Stimulated activated CD4-positive, alpha-beta T cell treated with anti-CD3 and anti-CD28 coated beads, TNF-alpha, amount 100 ng/mL, for 24 hours (primary cell): ENCODE results near the gene ADAMTS13.

ENCODE experiments used
- DNase-seq, 3 experiments: peaks; one replicate each; pipeline ENCODE4 v3.0.0-alpha.2; 2020; ENCODE audit warnings: low read depth in 3 of 3

ADAMTS13 gene

GRCh38 chr9:133490865-133491655 is 68.9 kb downstream of the ADAMTS13 start:
- no peak for DNase-seq

DNA sequence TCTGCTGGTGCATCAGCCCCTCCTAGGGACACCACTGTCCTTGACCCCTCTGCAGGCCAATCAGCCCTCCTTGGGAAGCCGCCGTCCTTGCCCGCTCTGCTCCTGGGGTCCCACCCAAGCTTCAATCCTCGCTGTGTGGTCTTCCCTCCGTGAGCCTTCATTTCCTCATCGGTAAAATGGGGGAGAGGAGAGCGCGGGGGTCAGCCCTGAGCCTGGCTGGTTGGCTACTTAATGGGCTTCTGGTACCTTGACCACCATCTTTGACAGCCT is 69.4 kb downstream of the ADAMTS13 start:
- no peak for DNase-seq

DNA sequence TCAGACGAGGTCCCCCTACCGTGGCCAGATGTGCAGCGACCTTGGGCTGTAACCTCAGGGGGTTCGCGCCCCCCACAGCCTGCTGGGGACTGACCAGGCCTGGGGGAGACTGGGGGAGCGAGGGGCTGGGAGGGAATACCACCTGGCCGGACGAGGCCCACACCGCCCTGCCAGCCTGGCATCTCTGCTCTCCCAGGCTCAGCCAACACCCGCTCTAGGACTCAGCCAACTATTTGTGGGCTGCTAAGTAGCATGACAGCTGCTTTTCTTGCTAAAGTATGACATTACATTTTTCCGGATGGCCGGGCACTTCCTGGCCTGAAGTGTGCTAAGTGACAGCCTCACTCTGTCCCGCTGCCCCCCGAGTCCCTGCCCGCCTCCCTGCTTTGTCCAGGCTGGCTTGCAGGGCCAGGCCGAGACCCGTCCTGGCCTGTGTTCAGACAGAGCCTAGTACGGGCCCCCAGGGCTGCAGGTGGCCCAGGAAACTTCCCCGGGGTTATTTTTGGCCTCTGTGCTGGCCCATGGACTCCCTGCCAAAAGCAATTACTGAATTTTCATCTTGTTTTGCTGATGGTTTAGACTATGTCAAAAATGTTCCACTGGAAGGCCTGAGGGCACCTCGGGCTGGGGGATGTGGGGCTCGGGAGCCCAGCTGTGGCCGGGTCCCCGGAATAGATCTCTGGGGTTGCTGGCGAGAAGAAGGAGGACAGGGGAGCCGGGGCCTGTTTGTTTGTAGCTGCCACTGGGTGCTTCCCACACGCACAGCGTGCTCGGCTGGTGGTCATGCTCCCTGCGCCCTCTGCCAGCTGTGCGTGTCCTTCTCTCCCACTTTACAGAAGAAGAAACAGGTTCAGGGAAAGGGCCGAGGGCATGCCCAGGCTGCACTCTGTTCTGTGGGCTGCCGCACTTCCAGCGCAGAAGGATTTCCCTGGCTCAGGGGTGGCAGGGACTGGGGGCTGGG is 70.2 kb downstream of the ADAMTS13 start:
- no peak for DNase-seq

- no peak for DNase-seq
These were observed 71.3 kb downstream of the ADAMTS13 start for GRCh38 chr9:133493428-133493827.

DNA sequence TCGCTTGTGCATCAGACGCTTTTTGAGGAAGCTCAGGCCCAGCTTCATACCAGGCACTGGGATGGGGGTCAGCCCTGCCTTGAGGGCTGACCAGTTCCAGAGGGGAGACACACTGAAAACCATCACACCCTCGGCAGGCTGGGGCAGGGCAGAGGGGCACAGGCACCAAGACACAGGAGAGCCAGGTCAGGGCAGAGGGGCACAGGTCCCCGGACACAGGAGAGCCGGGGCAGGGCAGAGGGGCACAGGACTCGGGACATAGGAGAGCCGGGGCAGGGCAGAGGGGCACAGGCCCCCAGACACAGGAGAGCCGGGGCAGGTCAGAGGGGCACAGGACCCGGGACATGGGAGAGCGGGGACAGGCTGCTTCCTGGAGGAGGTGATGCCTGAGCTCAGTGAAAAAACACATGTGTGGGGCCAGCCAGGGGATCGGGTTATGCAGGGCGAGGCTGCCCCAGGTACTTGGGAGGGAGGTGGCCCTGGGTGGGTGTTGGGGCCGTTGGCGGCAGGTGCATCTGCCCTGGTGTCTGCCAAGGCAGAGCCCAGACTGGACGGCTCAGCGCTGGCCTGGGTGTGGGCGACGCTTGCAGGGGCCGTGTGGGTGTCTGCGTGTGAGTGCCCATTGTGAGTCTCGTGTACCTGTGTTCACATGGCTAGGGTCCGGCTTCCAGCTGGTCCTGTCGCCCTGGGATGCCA is 71.8 kb downstream of the ADAMTS13 start:
- no peak for DNase-seq

DNA sequence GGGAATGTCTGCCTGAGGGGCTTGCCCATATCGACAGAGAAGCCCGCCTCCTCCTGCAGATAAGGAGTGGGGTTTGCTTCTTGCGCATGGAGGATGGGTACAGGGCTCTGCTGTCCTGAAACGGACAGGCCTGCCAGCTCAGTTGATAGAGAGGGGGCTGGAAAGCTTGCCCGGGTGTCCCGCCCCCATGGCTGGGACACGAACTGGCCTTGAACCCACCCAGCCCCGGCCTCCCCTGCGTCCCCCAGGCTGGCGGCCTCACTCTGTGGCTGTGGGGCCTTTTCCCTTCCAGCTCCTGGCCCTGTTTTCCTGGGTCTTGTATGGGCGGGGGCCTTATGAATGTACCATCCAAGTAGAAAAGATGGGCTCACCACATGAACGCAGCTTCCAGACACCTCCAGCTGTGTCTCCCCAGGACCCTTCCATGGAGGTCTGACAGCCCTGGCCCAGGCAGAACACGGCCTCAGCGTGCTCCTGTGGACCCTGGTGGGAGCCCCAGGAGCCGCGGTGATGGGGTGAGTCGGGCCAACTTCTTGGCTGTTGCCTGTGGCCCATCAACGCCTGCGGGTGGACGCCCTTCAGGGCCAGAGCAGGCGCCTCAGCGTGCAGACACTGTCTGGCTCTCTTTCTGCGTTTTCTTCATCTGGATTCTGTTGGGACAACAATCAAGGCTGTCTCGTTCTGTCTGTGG is 72.6 kb downstream of the ADAMTS13 start:
- DNase-seq: no peak

- no peak for DNase-seq
These were observed 73.4 kb downstream of the ADAMTS13 start for GRCh38 chr9:133495327-133496293.

- DNase-seq: no peak
These were observed 75.0 kb downstream of the ADAMTS13 start for GRCh38 chr9:133496861-133497842.

DNA sequence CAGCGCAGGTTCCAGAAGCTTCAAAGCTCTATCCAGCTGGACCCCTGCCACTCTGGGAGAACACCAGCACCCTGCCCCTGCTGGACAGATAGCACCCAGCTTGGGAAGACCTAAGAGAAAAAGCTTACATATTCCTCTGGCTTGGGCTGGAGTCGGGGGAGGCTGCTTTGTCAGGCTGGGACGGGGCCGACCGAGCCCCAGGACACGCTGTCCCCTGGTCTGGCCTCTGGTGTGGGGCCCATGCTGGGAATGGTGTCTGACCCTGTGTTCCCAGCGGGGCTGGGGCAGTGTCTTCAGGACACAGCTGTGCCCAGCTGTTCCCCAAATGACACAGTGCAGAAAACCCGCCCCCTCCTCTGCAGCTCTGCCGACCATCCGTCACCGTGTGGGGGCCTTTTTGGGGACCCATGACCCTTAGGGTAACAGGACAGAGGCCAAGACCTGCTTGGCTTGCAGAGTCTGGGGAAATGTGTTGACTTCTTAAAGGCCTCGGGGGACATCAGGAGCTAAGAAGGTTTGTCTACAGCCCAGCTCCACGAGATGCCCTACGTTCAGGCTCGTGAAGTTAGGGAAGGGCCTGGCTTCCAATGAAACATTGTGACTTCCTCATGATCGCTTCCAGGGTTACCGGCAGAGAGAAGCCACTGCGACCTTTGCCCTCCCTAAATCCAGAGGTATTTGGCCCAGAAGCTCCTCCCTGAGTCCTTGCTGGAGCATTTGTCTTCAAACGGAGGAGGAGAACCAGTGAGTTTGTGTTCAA is 77.1 kb downstream of the ADAMTS13 start:
- no peak for DNase-seq

GRCh38 chr9:133499892-133500270 is 77.7 kb downstream of the ADAMTS13 start:
- no peak for DNase-seq

DNA sequence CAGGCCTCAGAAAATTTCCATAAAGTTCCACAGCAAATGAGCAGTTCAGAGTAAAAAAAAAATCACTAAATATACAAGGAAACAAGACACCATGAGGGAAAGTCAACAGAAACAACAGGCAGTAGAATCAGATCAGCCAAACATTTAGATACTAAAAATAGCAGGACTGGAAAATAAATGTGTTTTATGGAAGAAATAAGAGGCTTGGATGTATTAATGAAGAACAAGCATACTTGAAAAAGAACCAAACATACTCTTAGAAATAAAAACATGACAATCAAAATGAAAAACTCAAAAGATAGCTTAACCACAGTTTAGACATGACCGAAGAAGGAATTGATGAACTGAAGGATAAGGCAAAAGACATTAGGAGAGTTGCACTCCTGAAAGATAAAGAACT is 79.9 kb downstream of the ADAMTS13 start:
- no peak for DNase-seq

- DNase-seq: no peak
These were observed 83.1 kb downstream of the ADAMTS13 start for GRCh38 chr9:133505186-133505830.

- no peak for DNase-seq
These were observed 83.9 kb downstream of the ADAMTS13 start for GRCh38 chr9:133505901-133506652.

- no peak for DNase-seq
These were observed 84.5 kb downstream of the ADAMTS13 start for GRCh38 chr9:133506653-133507038.

GRCh38 chr9:133507246-133507965 is 85.2 kb downstream of the ADAMTS13 start:
- no peak for DNase-seq

DNA sequence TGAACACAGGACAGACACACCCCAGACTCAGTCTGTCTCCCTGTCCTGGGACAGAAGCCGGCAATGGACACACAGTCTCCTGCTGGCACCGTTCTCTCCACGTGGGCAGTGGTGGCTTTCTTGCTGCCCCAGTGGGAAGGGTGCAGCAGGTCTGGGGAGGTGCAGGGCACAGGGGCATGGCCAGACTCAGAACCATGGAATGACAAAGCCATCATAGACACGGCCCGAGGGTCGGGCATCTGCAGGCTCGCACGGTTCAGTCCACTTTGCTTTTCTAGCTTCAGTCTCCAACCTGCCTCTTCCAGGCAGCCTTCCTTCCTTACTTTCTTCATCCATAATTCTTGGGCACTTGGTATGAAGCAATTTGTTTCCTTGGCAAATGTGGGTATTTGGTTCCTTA is 85.9 kb downstream of the ADAMTS13 start:
- no peak for DNase-seq
